HCT116 (cell line): ENCODE measurements around the gene MYH10. TPM values are rescaled to one million over a fixed set of nuclear protein-coding genes. Genes with fewer than 3 reads are reported as not detected.

Experiments
- ATAC-seq: fragments of 200-7000 bp; cut with Tn5 transposase; 2 replicates; pipeline ENCODE4 v1.9.1; 2020; ENCODE audit warnings: mild to moderate bottlenecking, moderate library complexity
- BruUV-seq: library from RNA; stranded (reverse); fragments of 400-500 nt; replicated peaks from 2 replicates; lab custom pipeline; 2021; lab: Mats Ljungman, UMichigan
- CTCF ChIA-PET: fragments of 300-600 bp; sonication (Branson Sonifier 250); formaldehyde crosslinking; loops from one replicate; lab custom pipeline; 2021; ENCODE audit warnings: antibody characterized with exemption; lab: Charles Lee
- POLR2A ChIA-PET: fragments of 300-600, 350-600 bp; sonication (Branson Sonifier 250); formaldehyde crosslinking; loops from one replicate; lab custom pipeline; 2021; ENCODE audit warnings: antibody characterized with exemption; lab: Charles Lee
- RAD21 ChIA-PET, 2 experiments: fragments of 300-600 bp; sonication (Branson Sonifier 250); formaldehyde crosslinking; loops; one replicate each; lab custom pipeline; 2023; ENCODE audit warnings: low total read pairs in 2 of 2; ENCODE audit not compliant: uncharacterized antibody in 2 of 2, unreplicated experiment in 2 of 2, low non-redundant PET in 1 of 2; lab: Charles Lee
- DNase-seq: peaks from one replicate; pipeline ENCODE4 v3.0.0-alpha.2; 2010; ENCODE audit warnings: low read depth, low spot score
- H2AFZ ChIP-seq: fragments of 200-600 bp; shearing (Covaris generic), sonication (generic); 2 replicates; pipeline ENCODE4 v1.6.1; 2017; ENCODE audit warnings: low read depth, mixed run types, mixed read lengths, antibody characterized with exemption, low read length; ENCODE audit not compliant: poor library complexity, severe bottlenecking
- H3K27ac ChIP-seq: 2 replicates; pipeline ENCODE4 v1.5.1; 2012; ENCODE audit warnings: low read depth, low read length
- H3K27me3 ChIP-seq: fragments of 200-600 bp; sonication (generic); 2 replicates; pipeline ENCODE4 v1.6.1; 2016; ENCODE audit warnings: mixed run types, low read length, mixed read lengths; ENCODE audit not compliant: insufficient read depth
- H3K36me3 ChIP-seq, 2 experiments: fragments of 200-500 bp in 1 of 2; fragments of 200-600 bp in 1 of 2; sonication (Bioruptor generic) in 1 of 2; sonication (generic) in 1 of 2; 2 replicates each; pipeline versions ENCODE4 v1.5.1 to v1.6.1; 2014 to 2016; ENCODE audit warnings: low read length in 2 of 2, inconsistent platforms in 1 of 2, mixed read lengths in 1 of 2, mixed run types in 1 of 2; ENCODE audit not compliant: insufficient read depth in 2 of 2, control insufficient read depth in 1 of 2
- H3K4me1 ChIP-seq, 2 experiments: fragments of 200-600 bp in 1 of 2; sonication (generic) in 1 of 2; 2 replicates each; pipeline versions ENCODE4 v1.5.1 to v1.6.1; 2012 to 2017; ENCODE audit warnings: low read length in 2 of 2, inconsistent platforms in 1 of 2, mild to moderate bottlenecking in 1 of 2, mixed read lengths in 1 of 2, mixed run types in 1 of 2, moderate library complexity in 1 of 2; ENCODE audit not compliant: insufficient read depth in 2 of 2, control insufficient read depth in 1 of 2
- H3K4me2 ChIP-seq: fragments of 200-600 bp; sonication (generic); 2 replicates; pipeline ENCODE4 v1.6.1; 2017; ENCODE audit warnings: mixed run types, low read length, mixed read lengths
- H3K4me3 ChIP-seq, 2 experiments: fragments of 200-600 bp in 1 of 2; sonication (generic) in 1 of 2; replicated peaks in 1 of 2; 2 replicates each; pipeline ENCODE4 v1.5.1; 2011 to 2016; ENCODE audit warnings: low read length in 2 of 2, control low read depth in 1 of 2, low read depth in 1 of 2, mild to moderate bottlenecking in 1 of 2, mixed read lengths in 1 of 2, mixed run types in 1 of 2
- H3K79me2 ChIP-seq: fragments of 200-600 bp; sonication (generic); 2 replicates; pipeline ENCODE4 v1.6.1; 2017; ENCODE audit warnings: mild to moderate bottlenecking, mixed run types, low read length, moderate library complexity, mixed read lengths; ENCODE audit not compliant: insufficient read depth
- H3K9ac ChIP-seq: fragments of 200-600 bp; sonication (generic); 2 replicates; pipeline ENCODE4 v1.6.1; 2016; ENCODE audit warnings: low read length, mixed read lengths
- H3K9me2 ChIP-seq: fragments of 200-600 bp; sonication (generic), shearing (Covaris generic); 2 replicates; pipeline ENCODE4 v1.6.1; 2017; ENCODE audit warnings: mixed run types, mild to moderate bottlenecking, moderate library complexity; ENCODE audit not compliant: insufficient read depth
- H3K9me3 ChIP-seq, 2 experiments: fragments of 200-500 bp in 1 of 2; fragments of 200-600 bp in 1 of 2; sonication (Bioruptor generic) in 1 of 2; sonication (generic) in 1 of 2; 2 replicates each; pipeline ENCODE4 v1.6.1; 2014 to 2017; ENCODE audit warnings: low read length in 2 of 2, mixed read lengths in 2 of 2, inconsistent platforms in 1 of 2, low read depth in 1 of 2, mild to moderate bottlenecking in 1 of 2, mixed run types in 1 of 2, moderate library complexity in 1 of 2; ENCODE audit not compliant: control insufficient read depth in 1 of 2, insufficient read depth in 1 of 2
- H4K20me1 ChIP-seq: fragments of 200-600 bp; sonication (generic), shearing (Covaris generic); 2 replicates; pipeline ENCODE4 v1.6.1; 2017; ENCODE audit warnings: mixed run types, mild to moderate bottlenecking, moderate library complexity; ENCODE audit not compliant: insufficient read depth
- CEBPB ChIP-seq: IDR thresholded peaks from 2 replicates; pipeline ENCODE4 v1.6.1; 2012; ENCODE audit warnings: low read depth
- SIN3A ChIP-seq: IDR thresholded peaks from 2 replicates; pipeline ENCODE4 v1.6.1; 2012; ENCODE audit warnings: low read depth
- YY1 ChIP-seq: IDR thresholded peaks from 2 replicates; pipeline ENCODE4 v1.6.1; 2011; ENCODE audit warnings: low read length, low read depth, moderate library complexity, mild to moderate bottlenecking; ENCODE audit not compliant: insufficient replicate concordance; ENCODE audit errors: extremely low read depth
- ZBTB33 ChIP-seq: IDR thresholded peaks from 2 replicates; pipeline ENCODE4 v1.6.1; 2011; ENCODE audit warnings: mild to moderate bottlenecking, low read length, moderate library complexity; ENCODE audit not compliant: insufficient replicate concordance; ENCODE audit errors: extremely low read depth
- intact Hi-C: fragments of 100-400 bp; cut with micrococcal nuclease; formaldehyde crosslinking; loops from 2 replicates; pipeline ENCODE4 v1.10.0; 2022
- total RNA-seq: library from RNA; stranded (reverse); gene quantifications from one replicate; pipeline ENCODE4 v1.2.1, GENCODE V29; 2021; ENCODE audit not compliant: unreplicated experiment
- TF ChIP-seq, protein P1 (sequence below): IDR thresholded peaks from 2 replicates; pipeline ENCODE4 v1.6.1; 2012; ENCODE audit warnings: low read depth

Gene MYH10
- total RNA-seq, 1 experiment from 2014 or later = 39.2 TPM

DNA sequence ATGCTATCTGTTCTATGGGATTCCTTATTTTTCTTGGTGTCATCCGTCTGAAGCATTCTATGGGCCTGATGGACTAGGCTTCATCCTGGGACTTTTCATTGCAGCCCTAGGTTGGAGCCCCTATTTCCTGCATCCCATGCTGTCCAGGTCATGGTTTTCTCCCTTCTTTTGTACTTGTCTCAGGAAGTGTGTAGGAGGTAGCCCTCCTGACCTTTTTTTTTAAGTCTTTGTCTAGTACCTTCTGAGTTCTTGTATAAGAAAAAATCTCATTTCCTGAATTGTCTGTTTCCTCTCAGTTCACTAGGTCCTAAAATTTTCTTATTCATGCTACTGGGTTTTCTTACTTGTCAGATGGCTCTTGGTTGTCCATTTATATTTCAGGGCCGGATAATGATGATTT, 188.8 kb downstream of the MYH10 start:
- H3K36me3 ChIP-seq = peaks cover 13 to 27% of the 10 kb centered on the region in 2 experiments; a peak in 3 of 4 replicates
- H2AFZ ChIP-seq = no peak overlapping the region
- RAD21 ChIA-PET = no interaction called here
- H3K27ac ChIP-seq = no peak overlapping the region
- ATAC-seq (no peak), DNase-seq (no peak)
- no peaks in the 10 kb centered on the region for H3K27me3 ChIP-seq
- H3K79me2 ChIP-seq = peaks cover 95% of the 10 kb centered on the region
- H4K20me1 ChIP-seq = peaks cover 8% of the 10 kb centered on the region; the same call in 1 of the 2 replicates
- H3K4me2 ChIP-seq = no peak overlapping the region
- H3K4me3 ChIP-seq = no peak overlapping the region
- H3K9me2 ChIP-seq = no peaks in the 10 kb centered on the region
- peaks cover 6 to 9% of the 10 kb centered on the region in 2 experiments for H3K4me1 ChIP-seq
- H3K9me3 ChIP-seq = no peaks in the 10 kb centered on the region
- BruUV-seq = no TSS peak
- intact Hi-C loops = no loop called here
- POLR2A ChIA-PET = no interaction called here
- H3K9ac ChIP-seq = no peak overlapping the region
- CTCF ChIA-PET = no interaction called here
- TF ChIP-seq SIN3A (no peak), ZBTB33 (no peak), CEBPB (no peak), YY1 (no peak)
- TF ChIP-seq, protein P1, sequence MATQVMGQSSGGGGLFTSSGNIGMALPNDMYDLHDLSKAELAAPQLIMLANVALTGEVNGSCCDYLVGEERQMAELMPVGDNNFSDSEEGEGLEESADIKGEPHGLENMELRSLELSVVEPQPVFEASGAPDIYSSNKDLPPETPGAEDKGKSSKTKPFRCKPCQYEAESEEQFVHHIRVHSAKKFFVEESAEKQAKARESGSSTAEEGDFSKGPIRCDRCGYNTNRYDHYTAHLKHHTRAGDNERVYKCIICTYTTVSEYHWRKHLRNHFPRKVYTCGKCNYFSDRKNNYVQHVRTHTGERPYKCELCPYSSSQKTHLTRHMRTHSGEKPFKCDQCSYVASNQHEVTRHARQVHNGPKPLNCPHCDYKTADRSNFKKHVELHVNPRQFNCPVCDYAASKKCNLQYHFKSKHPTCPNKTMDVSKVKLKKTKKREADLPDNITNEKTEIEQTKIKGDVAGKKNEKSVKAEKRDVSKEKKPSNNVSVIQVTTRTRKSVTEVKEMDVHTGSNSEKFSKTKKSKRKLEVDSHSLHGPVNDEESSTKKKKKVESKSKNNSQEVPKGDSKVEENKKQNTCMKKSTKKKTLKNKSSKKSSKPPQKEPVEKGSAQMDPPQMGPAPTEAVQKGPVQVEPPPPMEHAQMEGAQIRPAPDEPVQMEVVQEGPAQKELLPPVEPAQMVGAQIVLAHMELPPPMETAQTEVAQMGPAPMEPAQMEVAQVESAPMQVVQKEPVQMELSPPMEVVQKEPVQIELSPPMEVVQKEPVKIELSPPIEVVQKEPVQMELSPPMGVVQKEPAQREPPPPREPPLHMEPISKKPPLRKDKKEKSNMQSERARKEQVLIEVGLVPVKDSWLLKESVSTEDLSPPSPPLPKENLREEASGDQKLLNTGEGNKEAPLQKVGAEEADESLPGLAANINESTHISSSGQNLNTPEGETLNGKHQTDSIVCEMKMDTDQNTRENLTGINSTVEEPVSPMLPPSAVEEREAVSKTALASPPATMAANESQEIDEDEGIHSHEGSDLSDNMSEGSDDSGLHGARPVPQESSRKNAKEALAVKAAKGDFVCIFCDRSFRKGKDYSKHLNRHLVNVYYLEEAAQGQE = no peak
